ENCODE measurements around the gene ATP10D. TPM values are rescaled to one million over a fixed set of nuclear protein-coding genes. Genes with fewer than 3 reads are reported as not detected.

Gene ATP10D
- total RNA-seq, 2 experiments from 2014 or later: 2.8 to 3.0 TPM

- intact Hi-C loops (cut with micrococcal nuclease): loop anchor here (10.0 kb wide), 3 partner anchors 182 to 632 kb away; no protein-coding TSS in a partner anchor
- peaks cover 3% of the 10 kb centered on the region for H3K4me1 Mint-ChIP-seq (ENCODE audit: low read depth)
- H3K27me3 Mint-ChIP-seq: no peaks in the 10 kb centered on the region
- H3K27ac Mint-ChIP-seq: no peak overlapping the region
- H3K4me3 Mint-ChIP-seq: no peak overlapping the region
- ChIA-PET POLR2A (no interaction called here), CTCF (interaction anchor here (1.2 kb wide), 2 partner anchors 103 to 181 kb away, joined by 3 to 4 read pairs; partner anchors contain the start of gene COMMD8)
- H3K36me3 Mint-ChIP-seq: no peaks in the 10 kb centered on the region
- no peak for DNase-seq
- H3K9me3 Mint-ChIP-seq: no peaks in the 10 kb centered on the region
Observed at GRCh38 chr4:47566969-47567368, 81.9 kb downstream of the ATP10D start.

DNA sequence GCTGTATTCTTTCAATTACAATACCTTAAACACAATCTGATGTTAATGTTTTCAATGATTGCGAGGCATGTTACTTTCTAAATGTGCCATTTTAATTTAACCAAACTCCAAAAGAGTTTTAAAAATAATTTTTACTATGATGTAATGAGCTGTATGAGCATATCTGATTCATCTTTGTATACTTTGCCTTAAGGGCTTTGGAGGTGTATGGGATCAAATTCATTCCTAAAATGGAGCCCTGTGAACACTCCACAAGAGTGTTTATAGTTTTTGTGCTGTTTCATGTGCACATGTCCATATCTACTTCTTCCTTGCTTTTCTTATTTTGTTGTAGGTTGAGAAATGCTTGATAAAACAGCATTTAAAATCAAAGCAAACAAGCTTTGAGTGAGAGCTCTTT is 82.4 kb downstream of the ATP10D start:
- CTCF ChIA-PET: interaction anchor here (0.7 to 1.2 kb wide), 3 partner anchors 104 to 184 kb away, joined by 3 read pairs; partner anchors contain the start of gene COMMD8
- intact Hi-C loops (cut with micrococcal nuclease): loop anchor here (10.0 kb wide), 3 partner anchors 183 to 633 kb away; no protein-coding TSS in a partner anchor
- no peaks in the 10 kb centered on the region for H3K4me1 Mint-ChIP-seq (ENCODE audit: low read depth)
- no peaks in the 10 kb centered on the region for H3K36me3 Mint-ChIP-seq
- POLR2A ChIA-PET: no interaction called here
- no peak for DNase-seq
- H3K4me3 Mint-ChIP-seq: no peak overlapping the region
- H3K27ac Mint-ChIP-seq: no peak overlapping the region
- no peaks in the 10 kb centered on the region for H3K27me3 Mint-ChIP-seq
- no peaks in the 10 kb centered on the region for H3K9me3 Mint-ChIP-seq

DNA sequence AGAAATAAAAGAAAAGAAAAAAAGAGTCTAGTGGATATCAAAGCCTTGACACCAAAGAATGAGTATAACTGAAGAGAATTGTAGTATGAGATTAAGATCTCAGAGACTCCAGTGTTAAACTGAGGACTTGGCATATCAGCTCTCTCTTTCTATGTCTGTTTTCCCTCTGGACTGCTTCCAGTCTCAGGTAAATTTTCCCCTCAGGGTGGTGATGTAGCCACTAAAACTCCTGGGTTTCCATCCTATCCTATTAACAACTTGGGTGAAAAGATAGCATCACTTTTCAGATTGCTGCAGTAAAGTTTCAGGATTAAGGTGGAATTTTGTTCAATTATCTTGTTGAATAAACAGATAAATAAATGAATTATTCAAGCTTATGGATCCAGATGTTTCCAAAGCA is 85.7 kb downstream of the ATP10D start:
- intact Hi-C loops (cut with micrococcal nuclease): no loop called here
- Mint-ChIP-seq H3K27ac (no peak overlapping the region), H3K27me3 (no peaks in the 10 kb centered on the region), H3K4me1 (ENCODE audit: low read depth) (no peaks in the 10 kb centered on the region), H3K9me3 (no peaks in the 10 kb centered on the region), H3K36me3 (no peaks in the 10 kb centered on the region), H3K4me3 (no peak overlapping the region)
- ChIA-PET POLR2A (no interaction called here), CTCF (interaction anchor here (0.6 to 0.7 kb wide), 2 partner anchors 56 to 167 kb away, joined by 3 read pairs; no protein-coding TSS in a partner anchor)
- no peak for DNase-seq

- no peak overlapping the region for H3K27ac Mint-ChIP-seq
- DNase-seq: no peak
- H3K27me3 Mint-ChIP-seq: no peaks in the 10 kb centered on the region
- H3K9me3 Mint-ChIP-seq: no peaks in the 10 kb centered on the region
- ChIA-PET POLR2A (no interaction called here), CTCF (interaction anchor here (1.4 kb wide), 1 partner anchor 9 kb away, joined by 7 read pairs; no protein-coding TSS in a partner anchor)
- H3K4me3 Mint-ChIP-seq: no peak overlapping the region
- intact Hi-C loops (cut with micrococcal nuclease): no loop called here
- H3K4me1 Mint-ChIP-seq (ENCODE audit: low read depth): no peaks in the 10 kb centered on the region
- H3K36me3 Mint-ChIP-seq: no peaks in the 10 kb centered on the region
Observed at GRCh38 chr4:47572981-47573380, 87.9 kb downstream of the ATP10D start.

DNA sequence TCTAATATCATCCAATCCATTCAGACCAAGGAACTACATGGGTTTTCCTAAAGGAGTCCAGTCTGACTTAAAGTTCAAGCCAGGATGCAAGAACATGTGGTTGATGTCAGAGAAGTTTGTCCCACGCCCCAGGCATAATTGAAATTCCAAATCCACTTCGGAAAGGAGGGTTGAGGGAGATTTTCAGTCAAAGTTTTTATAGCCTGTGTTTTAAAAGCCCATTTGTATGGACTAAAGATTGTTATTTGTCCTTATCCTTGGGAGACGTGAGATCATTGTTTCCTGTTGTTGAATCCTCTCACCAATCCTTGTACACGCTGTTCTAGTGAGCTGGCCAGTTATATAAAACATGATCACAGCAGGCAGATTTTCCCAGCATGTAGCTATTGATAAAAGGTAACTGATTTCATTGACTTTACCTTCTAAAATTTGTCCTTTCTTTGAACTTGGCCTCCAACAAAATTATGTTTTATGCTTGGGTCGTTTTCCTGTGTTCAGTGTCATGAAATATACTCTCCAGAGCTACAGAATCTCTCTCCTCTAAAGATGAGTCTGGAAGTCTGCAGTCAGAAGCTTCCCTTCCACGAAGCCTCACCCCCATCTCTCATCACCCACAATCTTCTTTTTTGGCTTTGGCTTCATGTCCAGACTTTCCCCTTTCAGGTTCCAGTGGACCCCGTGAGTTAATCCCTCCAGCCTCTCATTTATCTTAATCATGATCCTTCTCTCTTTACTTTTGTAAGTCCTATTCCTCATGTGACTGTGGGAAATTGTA is 92.9 kb downstream of the ATP10D start:
- CTCF ChIA-PET: no interaction called here

DNA sequence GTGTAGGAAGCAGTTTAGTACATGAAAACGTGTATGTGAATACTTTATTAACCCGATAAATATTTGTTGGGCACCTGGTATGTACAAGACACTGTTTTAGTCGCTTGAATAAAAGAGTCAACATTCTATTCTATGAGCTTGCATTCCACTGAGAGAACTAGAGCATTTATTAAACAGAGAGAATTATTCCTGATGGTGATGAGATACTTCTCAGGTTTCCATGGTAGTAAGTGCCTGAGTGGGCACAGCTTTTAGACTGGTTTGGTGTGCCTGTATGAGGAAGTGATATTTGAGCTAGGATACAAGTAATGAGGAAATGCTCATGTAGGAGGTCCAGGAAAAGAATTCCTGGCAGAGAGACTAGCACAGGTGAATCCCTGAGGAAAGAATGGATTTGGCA is 94.2 kb downstream of the ATP10D start:
- no peak overlapping the region for H3K4me3 Mint-ChIP-seq
- H3K27ac Mint-ChIP-seq: no peak overlapping the region
- intact Hi-C loops (cut with micrococcal nuclease): no loop called here
- no peaks in the 10 kb centered on the region for H3K36me3 Mint-ChIP-seq
- ChIA-PET POLR2A (no interaction called here), CTCF (no interaction called here)
- H3K4me1 Mint-ChIP-seq (ENCODE audit: low read depth): no peaks in the 10 kb centered on the region
- no peaks in the 10 kb centered on the region for H3K27me3 Mint-ChIP-seq
- H3K9me3 Mint-ChIP-seq: no peaks in the 10 kb centered on the region
- no peak for DNase-seq

More for the DNA sequence above, 92.9 kb downstream of the ATP10D start:
- no peak for DNase-seq
- no peak overlapping the region for H3K4me3 Mint-ChIP-seq
- POLR2A ChIA-PET: no interaction called here
- intact Hi-C loops (cut with micrococcal nuclease): no loop called here
- H3K27me3 Mint-ChIP-seq: no peaks in the 10 kb centered on the region
- H3K4me1 Mint-ChIP-seq (ENCODE audit: low read depth): no peaks in the 10 kb centered on the region
- no peak overlapping the region for H3K27ac Mint-ChIP-seq
- H3K36me3 Mint-ChIP-seq: no peaks in the 10 kb centered on the region
- H3K9me3 Mint-ChIP-seq: no peaks in the 10 kb centered on the region

- no peak overlapping the region for H3K27ac Mint-ChIP-seq
- no peaks in the 10 kb centered on the region for H3K4me1 Mint-ChIP-seq (ENCODE audit: low read depth)
- POLR2A ChIA-PET: no interaction called here
- no peak for DNase-seq
- no peak overlapping the region for H3K4me3 Mint-ChIP-seq
- H3K9me3 Mint-ChIP-seq: peaks cover 3% of the 10 kb centered on the region
- CTCF ChIA-PET: no interaction called here
- H3K36me3 Mint-ChIP-seq: peaks cover 8% of the 10 kb centered on the region
- intact Hi-C loops (cut with micrococcal nuclease): no loop called here
- H3K27me3 Mint-ChIP-seq: no peaks in the 10 kb centered on the region
Observed at GRCh38 chr4:47590325-47590724, 105.2 kb downstream of the ATP10D start.

DNA sequence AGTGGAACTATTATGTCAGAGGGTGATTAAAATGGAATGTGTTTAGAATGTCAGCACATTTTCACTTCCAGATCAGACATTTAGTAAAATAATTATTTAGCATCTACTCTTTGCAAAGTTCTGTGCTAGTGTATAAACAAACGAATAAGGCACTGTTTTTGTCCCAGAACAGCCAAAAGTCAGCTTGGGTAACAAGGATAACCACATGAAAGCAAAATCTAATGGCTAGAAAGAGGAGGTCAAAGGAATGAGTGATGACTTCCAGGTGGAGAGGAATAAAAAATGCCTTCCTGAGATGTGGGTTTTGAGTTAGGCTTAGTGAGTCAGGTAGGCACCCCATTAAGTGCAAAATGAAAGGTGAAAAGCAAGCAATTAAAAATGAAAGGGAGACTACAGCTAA is 112.6 kb downstream of the ATP10D start:
- Mint-ChIP-seq H3K4me1 (ENCODE audit: low read depth) (no peaks in the 10 kb centered on the region), H3K9me3 (no peaks in the 10 kb centered on the region), H3K27ac (no peak overlapping the region), H3K27me3 (no peaks in the 10 kb centered on the region), H3K36me3 (peaks cover 2% of the 10 kb centered on the region), H3K4me3 (no peak overlapping the region)
- ChIA-PET POLR2A (no interaction called here), CTCF (no interaction called here)
- no peak for DNase-seq
- intact Hi-C loops (cut with micrococcal nuclease): no loop called here

- CTCF ChIA-PET: no interaction called here
- H3K36me3 Mint-ChIP-seq: peaks cover 2% of the 10 kb centered on the region
- H3K27ac Mint-ChIP-seq: no peak overlapping the region
Observed at GRCh38 chr4:47598320-47598719, 113.2 kb downstream of the ATP10D start.

DNA sequence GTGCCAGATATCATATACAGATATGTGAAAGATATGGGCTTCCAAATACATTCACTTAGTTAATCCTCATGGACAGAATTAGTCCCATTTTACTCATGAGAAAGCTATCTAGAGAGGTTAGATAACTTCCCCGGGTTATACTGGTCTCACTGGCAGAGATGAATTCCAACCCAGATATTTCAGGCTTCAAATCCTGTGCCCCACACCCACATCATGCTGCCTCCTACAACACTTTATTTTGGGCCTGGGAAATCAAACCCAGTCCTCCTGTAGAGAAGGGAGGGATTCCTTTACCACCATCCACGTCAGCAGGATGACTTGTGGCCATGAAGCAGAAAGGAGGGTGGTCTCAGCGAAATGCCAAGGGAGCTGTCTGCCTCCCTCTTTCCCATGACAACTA is 113.8 kb downstream of the ATP10D start:
- H3K27ac Mint-ChIP-seq: no peak overlapping the region
- H3K9me3 Mint-ChIP-seq: peaks cover 4% of the 10 kb centered on the region
- no peak overlapping the region for H3K4me3 Mint-ChIP-seq
- intact Hi-C loops (cut with micrococcal nuclease): no loop called here
- H3K27me3 Mint-ChIP-seq: no peaks in the 10 kb centered on the region
- DNase-seq: no peak
- POLR2A ChIA-PET: no interaction called here
- H3K4me1 Mint-ChIP-seq (ENCODE audit: low read depth): no peaks in the 10 kb centered on the region
- peaks cover 2% of the 10 kb centered on the region for H3K36me3 Mint-ChIP-seq
- CTCF ChIA-PET: no interaction called here

More at GRCh38 chr4:47598320-47598719, 113.2 kb downstream of the ATP10D start:
- Mint-ChIP-seq H3K27me3 (no peaks in the 10 kb centered on the region), H3K4me3 (no peak overlapping the region), H3K9me3 (peaks cover 4% of the 10 kb centered on the region), H3K4me1 (ENCODE audit: low read depth) (no peaks in the 10 kb centered on the region)
- POLR2A ChIA-PET: no interaction called here
- no peak for DNase-seq
- intact Hi-C loops (cut with micrococcal nuclease): no loop called here

DNA sequence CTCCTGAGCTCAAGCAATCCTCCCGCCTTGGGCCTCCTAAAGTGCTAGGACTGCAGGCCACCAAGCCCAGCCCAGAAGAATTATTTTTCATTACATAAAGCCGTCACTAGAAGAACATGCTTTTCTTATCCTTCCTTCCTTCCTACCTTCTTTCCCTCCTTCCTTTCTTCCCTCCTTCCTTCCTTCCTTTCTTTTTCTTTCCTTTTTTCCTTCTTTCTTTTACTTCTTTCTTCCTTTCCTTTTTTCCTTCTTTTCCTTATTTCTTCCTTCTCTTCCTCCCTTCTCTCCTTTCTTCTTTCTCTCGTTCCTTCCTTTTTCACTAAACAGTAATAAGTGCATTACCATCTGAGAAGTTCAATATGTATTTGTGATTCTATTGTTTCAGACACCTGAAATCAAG is 121.4 kb downstream of the ATP10D start:
- H3K9me3 Mint-ChIP-seq: peaks cover 4% of the 10 kb centered on the region
- H3K27me3 Mint-ChIP-seq: no peaks in the 10 kb centered on the region
- intact Hi-C loops (cut with micrococcal nuclease): no loop called here
- peaks cover 2% of the 10 kb centered on the region for H3K36me3 Mint-ChIP-seq
- POLR2A ChIA-PET: no interaction called here
- no peak overlapping the region for H3K4me3 Mint-ChIP-seq
- CTCF ChIA-PET: no interaction called here
- no peak overlapping the region for H3K27ac Mint-ChIP-seq
- no peak for DNase-seq
- H3K4me1 Mint-ChIP-seq (ENCODE audit: low read depth): no peaks in the 10 kb centered on the region

GRCh38 chr4:47612116-47613023 is 127.3 kb downstream of the ATP10D start:
- intact Hi-C loops (cut with micrococcal nuclease): no loop called here
- Mint-ChIP-seq H3K4me1 (ENCODE audit: low read depth) (no peaks in the 10 kb centered on the region), H3K27me3 (peaks cover 9% of the 10 kb centered on the region), H3K36me3 (no peaks in the 10 kb centered on the region), H3K27ac (no peak overlapping the region), H3K9me3 (no peaks in the 10 kb centered on the region), H3K4me3 (no peak overlapping the region)
- ChIA-PET POLR2A (no interaction called here), CTCF (no interaction called here)
- DNase-seq: no peak
